Chondrocyte (in vitro differentiated cells): ENCODE data around the gene RPLP1. TPM values are rescaled to one million over a fixed set of nuclear protein-coding genes. Genes with fewer than 3 reads are reported as not detected.

ENCODE experiments used
- DNase-seq: peaks from one replicate; pipeline ENCODE4 v3.0.0; 2021; ENCODE audit warnings: mixed read lengths, low spot score
- H3K27ac Mint-ChIP-seq: one replicate; pipeline ENCODE4 v1.8.0; 2021; ENCODE audit warnings: mild to moderate bottlenecking, moderate library complexity, mixed read lengths; ENCODE audit not compliant: unreplicated experiment
- H3K27me3 Mint-ChIP-seq: 2 replicates; pipeline ENCODE4 v1.8.0; 2021; ENCODE audit warnings: low read depth, mixed read lengths
- H3K36me3 Mint-ChIP-seq: 2 replicates; pipeline ENCODE4 v1.8.0; 2021; ENCODE audit warnings: low read depth, mixed read lengths
- H3K4me1 Mint-ChIP-seq: 2 replicates; pipeline ENCODE4 v1.8.0; 2021; ENCODE audit warnings: low read depth, mild to moderate bottlenecking, mixed read lengths
- H3K4me3 Mint-ChIP-seq: one replicate; pipeline ENCODE4 v1.8.0; 2021; ENCODE audit warnings: mild to moderate bottlenecking, moderate library complexity, mixed read lengths; ENCODE audit not compliant: unreplicated experiment
- H3K9me3 Mint-ChIP-seq: 2 replicates; pipeline ENCODE4 v1.8.0; 2021; ENCODE audit warnings: low read depth, mixed read lengths
- total RNA-seq: library from RNA; stranded (reverse); gene quantifications from 3 replicates; pipeline ENCODE4 v1.2.1, GENCODE V29; 2021
- TF ChIP-seq, protein P1 (sequence below): fragments of 200-600 bp; sonication (generic); IDR thresholded peaks from 2 replicates; pipeline ENCODE4 v1.5.0; 2021; ENCODE audit warnings: antibody characterized with exemption, mild to moderate bottlenecking, moderate library complexity

Gene RPLP1
- total RNA-seq, 1 donor from 2014 or later: 1,473 TPM

DNA sequence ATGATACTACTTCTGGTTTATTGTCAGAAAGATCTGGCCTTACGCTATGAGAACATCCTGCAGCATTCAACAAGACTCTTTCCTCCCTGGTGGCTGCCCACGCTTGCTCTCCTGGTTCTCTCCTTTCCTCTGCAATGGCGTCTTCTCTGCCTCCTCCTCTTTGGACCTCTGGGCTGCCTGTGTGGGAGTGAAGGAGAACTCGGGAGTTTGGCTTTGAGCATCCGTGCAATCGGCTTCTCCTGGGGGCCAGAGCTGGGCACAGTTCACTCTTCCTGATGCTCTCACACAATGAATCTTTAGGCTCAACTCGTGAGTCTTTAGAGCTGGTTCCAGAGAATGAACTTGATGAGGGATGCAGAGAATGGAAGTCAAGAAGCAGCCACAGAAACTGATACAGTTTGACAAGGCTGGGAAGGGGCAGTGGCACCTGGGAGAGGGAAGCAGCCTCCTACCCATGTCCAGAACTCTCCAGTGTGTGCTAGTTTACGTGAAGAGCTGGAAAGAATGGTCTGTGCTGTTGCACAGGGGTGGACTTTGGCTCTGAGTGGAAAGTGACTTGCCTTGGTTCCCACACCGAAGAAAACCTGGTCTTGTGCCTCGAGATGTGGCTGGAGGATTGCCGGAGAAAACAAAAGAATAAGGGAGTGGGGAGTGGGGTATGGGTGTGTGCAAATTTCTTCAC lies 37.9 kb downstream of the RPLP1 start:
- no peak for DNase-seq
- Mint-ChIP-seq H3K9me3 (peaks cover 12% of the 10 kb centered on the region), H3K4me3 (no peak overlapping the region), H3K27me3 (peaks cover 17% of the 10 kb centered on the region), H3K4me1 (no peaks in the 10 kb centered on the region), H3K36me3 (peaks cover 14% of the 10 kb centered on the region), H3K27ac (no peak overlapping the region)
- TF ChIP-seq, protein P1, sequence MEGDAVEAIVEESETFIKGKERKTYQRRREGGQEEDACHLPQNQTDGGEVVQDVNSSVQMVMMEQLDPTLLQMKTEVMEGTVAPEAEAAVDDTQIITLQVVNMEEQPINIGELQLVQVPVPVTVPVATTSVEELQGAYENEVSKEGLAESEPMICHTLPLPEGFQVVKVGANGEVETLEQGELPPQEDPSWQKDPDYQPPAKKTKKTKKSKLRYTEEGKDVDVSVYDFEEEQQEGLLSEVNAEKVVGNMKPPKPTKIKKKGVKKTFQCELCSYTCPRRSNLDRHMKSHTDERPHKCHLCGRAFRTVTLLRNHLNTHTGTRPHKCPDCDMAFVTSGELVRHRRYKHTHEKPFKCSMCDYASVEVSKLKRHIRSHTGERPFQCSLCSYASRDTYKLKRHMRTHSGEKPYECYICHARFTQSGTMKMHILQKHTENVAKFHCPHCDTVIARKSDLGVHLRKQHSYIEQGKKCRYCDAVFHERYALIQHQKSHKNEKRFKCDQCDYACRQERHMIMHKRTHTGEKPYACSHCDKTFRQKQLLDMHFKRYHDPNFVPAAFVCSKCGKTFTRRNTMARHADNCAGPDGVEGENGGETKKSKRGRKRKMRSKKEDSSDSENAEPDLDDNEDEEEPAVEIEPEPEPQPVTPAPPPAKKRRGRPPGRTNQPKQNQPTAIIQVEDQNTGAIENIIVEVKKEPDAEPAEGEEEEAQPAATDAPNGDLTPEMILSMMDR: no peak

DNA sequence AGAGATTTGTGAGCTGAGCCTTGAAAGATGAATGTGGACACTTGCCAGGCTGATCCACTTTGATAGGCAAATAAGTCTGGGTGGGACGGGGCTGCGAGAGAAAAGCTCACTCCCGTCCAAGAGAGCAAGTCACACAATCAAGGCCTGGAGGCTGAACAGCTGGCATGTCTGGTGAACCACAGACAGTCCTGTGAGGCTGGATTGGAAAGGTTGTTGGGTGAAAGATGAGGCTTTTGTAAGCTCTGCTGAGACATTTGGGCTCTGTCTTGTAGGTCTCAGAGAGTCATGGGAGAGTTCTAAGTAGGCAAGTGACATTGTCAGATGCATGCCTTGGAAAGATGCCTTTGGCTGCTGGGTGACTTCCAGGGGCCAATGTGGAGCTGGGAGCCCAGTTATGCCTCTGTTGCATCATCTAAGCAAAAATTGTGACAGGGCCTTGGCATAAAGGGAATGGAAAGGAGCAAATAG lies 38.5 kb downstream of the RPLP1 start:
- H3K4me1 Mint-ChIP-seq: no peaks in the 10 kb centered on the region
- TF ChIP-seq, protein P1: no peak
- DNase-seq: no peak
- H3K27ac Mint-ChIP-seq: no peak overlapping the region
- H3K4me3 Mint-ChIP-seq: no peak overlapping the region
- peaks cover 12% of the 10 kb centered on the region for H3K36me3 Mint-ChIP-seq
- peaks cover 10% of the 10 kb centered on the region for H3K9me3 Mint-ChIP-seq
- peaks cover 17% of the 10 kb centered on the region for H3K27me3 Mint-ChIP-seq

DNA sequence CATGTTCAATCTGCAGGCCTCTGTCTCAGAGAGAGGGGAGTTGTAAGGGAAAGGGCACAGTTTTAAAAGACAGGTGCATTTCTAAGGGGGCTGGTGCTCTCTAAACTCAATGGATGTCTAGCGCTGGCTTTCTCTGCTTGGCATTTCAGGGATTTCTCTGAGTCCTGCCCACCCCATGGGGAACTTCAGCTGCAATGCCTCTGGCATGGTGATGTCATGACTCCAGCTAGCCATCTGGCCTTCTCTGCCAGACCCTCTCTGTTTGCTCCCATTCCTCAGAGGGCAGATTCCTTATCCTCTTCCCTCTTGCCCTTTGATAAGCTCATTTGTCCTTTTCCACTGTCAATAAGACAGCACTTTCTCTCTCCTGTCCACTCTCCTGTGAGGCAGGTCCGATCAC lies 40.8 kb downstream of the RPLP1 start:
- H3K9me3 Mint-ChIP-seq: peaks cover 10% of the 10 kb centered on the region
- TF ChIP-seq, protein P1: no peak
- H3K27ac Mint-ChIP-seq: no peak overlapping the region
- no peak overlapping the region for H3K4me3 Mint-ChIP-seq
- peaks cover 12% of the 10 kb centered on the region for H3K36me3 Mint-ChIP-seq
- no peak for DNase-seq
- H3K4me1 Mint-ChIP-seq: no peaks in the 10 kb centered on the region
- peaks cover 13% of the 10 kb centered on the region for H3K27me3 Mint-ChIP-seq

DNA sequence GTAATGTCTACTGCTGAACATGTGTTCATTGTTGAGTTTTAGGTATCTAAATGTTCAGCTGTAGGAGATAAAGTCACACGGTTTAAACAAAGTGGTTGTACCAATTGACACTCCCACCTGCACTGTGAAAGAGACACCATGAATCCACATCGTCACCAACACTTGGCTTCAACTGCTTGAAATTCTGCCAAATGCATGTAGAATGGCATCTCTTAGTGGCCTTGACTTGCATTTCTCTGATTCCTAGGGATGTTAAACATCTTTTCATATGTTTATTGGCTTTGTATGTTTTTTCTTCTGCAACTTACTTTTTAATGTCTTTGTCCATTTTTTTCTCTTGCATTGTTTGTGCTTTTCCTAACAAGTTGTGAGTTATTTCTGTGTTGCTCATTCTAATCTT lies 43.4 kb downstream of the RPLP1 start:
- Mint-ChIP-seq H3K4me3 (no peak overlapping the region), H3K36me3 (peaks cover 8% of the 10 kb centered on the region), H3K27me3 (peaks cover 9% of the 10 kb centered on the region)

DNA sequence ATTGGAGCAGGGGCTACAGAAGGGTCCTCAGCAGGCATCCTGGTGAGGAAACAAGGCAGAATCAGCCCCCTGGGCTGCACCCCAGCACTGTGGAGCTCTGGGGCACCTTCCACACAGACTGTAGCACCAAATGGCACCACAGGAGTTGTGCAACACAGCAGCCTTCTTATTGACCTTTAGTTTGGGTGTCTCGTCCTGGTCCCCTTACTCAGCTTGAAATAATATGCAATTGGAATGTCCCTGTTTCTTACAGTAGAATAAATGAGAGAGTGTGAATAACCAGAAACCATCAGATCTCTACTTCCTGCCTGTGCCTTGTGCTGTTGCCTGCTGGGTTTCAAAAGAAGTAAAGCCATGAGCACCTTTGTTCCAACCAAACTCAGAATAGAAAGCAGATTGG lies 44.5 kb downstream of the RPLP1 start:
- Mint-ChIP-seq H3K27ac (no peak overlapping the region), H3K9me3 (no peaks in the 10 kb centered on the region), H3K27me3 (peaks cover 7% of the 10 kb centered on the region), H3K36me3 (no peaks in the 10 kb centered on the region), H3K4me3 (no peak overlapping the region), H3K4me1 (no peaks in the 10 kb centered on the region)
- TF ChIP-seq, protein P1: no peak
- no peak for DNase-seq

More for the DNA sequence above, 43.4 kb downstream of the RPLP1 start:
- TF ChIP-seq, protein P1: no peak
- no peaks in the 10 kb centered on the region for H3K4me1 Mint-ChIP-seq
- DNase-seq: no peak
- H3K27ac Mint-ChIP-seq: no peak overlapping the region
- peaks cover 8% of the 10 kb centered on the region for H3K9me3 Mint-ChIP-seq
